ENCODE results near the gene SLC43A1. TPM values are rescaled to one million over a fixed set of nuclear protein-coding genes. Genes with fewer than 3 reads are reported as not detected.

The SLC43A1 gene
- total RNA-seq, 1 donor from 2014 or later, result 5.6 TPM

GRCh38 chr11:57440744-57441414, 74.6 kb downstream of the SLC43A1 start:
- H3K4me1 Mint-ChIP-seq (ENCODE audit: low read depth), result no peaks in the 10 kb centered on the region
- no peak overlapping the region for H3K4me3 Mint-ChIP-seq (ENCODE audit: unreplicated experiment)
- TF ChIP-seq CTCF (IDR thresholded peaks at IDR 0.05), result no peak
- peaks cover 7% of the 10 kb centered on the region for H3K27me3 Mint-ChIP-seq (ENCODE audit: low read depth)
- H3K9me3 Mint-ChIP-seq (ENCODE audit: low read depth), result no peaks in the 10 kb centered on the region
- no peaks in the 10 kb centered on the region for H3K36me3 Mint-ChIP-seq (ENCODE audit: low read depth)
- no peak overlapping the region for H3K27ac Mint-ChIP-seq (ENCODE audit: unreplicated experiment)
- no peak for DNase-seq (ENCODE audit: low spot score)

- no peak overlapping the region for H3K4me3 Mint-ChIP-seq (ENCODE audit: unreplicated experiment)
- no peaks in the 10 kb centered on the region for H3K36me3 Mint-ChIP-seq (ENCODE audit: low read depth)
- H3K9me3 Mint-ChIP-seq (ENCODE audit: low read depth), result no peaks in the 10 kb centered on the region
- no peak for TF ChIP-seq CTCF (IDR thresholded peaks at IDR 0.05)
- peaks cover 4% of the 10 kb centered on the region for H3K27me3 Mint-ChIP-seq (ENCODE audit: low read depth)
- DNase-seq (ENCODE audit: low spot score), result no peak
- H3K27ac Mint-ChIP-seq (ENCODE audit: unreplicated experiment), result no peak overlapping the region
- H3K4me1 Mint-ChIP-seq (ENCODE audit: low read depth), result peaks cover 5% of the 10 kb centered on the region
Measured at GRCh38 chr11:57439786-57440185, 75.7 kb downstream of the SLC43A1 start.

GRCh38 chr11:57438345-57439285, 76.9 kb downstream of the SLC43A1 start:
- no peak overlapping the region for H3K4me3 Mint-ChIP-seq (ENCODE audit: unreplicated experiment)
- no peak for TF ChIP-seq CTCF (IDR thresholded peaks at IDR 0.05)
- H3K27me3 Mint-ChIP-seq (ENCODE audit: low read depth), result no peaks in the 10 kb centered on the region
- no peaks in the 10 kb centered on the region for H3K9me3 Mint-ChIP-seq (ENCODE audit: low read depth)
- H3K27ac Mint-ChIP-seq (ENCODE audit: unreplicated experiment), result no peak overlapping the region
- DNase-seq (ENCODE audit: low spot score), result no peak
- H3K4me1 Mint-ChIP-seq (ENCODE audit: low read depth), result peaks cover 9% of the 10 kb centered on the region
- no peaks in the 10 kb centered on the region for H3K36me3 Mint-ChIP-seq (ENCODE audit: low read depth)

DNA sequence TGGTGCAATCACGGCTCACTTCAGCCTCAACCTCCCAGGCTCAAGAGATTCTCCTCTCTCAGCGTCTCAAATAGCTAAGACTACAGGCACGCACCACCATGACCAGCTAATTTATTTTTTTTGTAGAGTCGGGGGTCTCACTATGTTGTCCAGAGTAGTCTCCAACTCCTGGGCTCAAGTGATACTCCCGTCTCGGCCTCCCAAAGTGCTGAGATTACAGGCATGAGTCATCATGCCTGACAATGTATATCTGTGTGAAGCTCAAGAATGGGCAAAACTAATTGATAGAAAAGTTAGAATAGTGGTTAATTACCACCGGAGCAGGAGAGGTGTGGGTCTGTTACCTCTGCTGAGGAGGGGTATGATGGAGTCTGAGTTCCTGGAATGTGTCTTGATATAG, 79.5 kb downstream of the SLC43A1 start:
- Mint-ChIP-seq H3K4me1 (ENCODE audit: low read depth) (peaks cover 19% of the 10 kb centered on the region), H3K27me3 (ENCODE audit: low read depth) (no peaks in the 10 kb centered on the region), H3K9me3 (ENCODE audit: low read depth) (no peaks in the 10 kb centered on the region), H3K4me3 (ENCODE audit: unreplicated experiment) (no peak overlapping the region), H3K36me3 (ENCODE audit: low read depth) (no peaks in the 10 kb centered on the region), H3K27ac (ENCODE audit: unreplicated experiment) (no peak overlapping the region)
- no peak for DNase-seq (ENCODE audit: low spot score)
- TF ChIP-seq CTCF (IDR thresholded peaks at IDR 0.05), result no peak
